ENCODE data around the gene AFF3.

GRCh38 chr2:99569386-99569785, 573.0 kb downstream of the AFF3 start:
- TF ChIP-seq CTCF (IDR thresholded peaks at IDR 0.05) (no peak), EP300 (IDR thresholded peaks at IDR 0.05) (no peak)

Measured in stomach (tissue), 4 donors.